GM19372 (cell line): Measurements from ENCODE around the gene ABCA5.
A peak's percentile ranks its signal among the peaks of the same experiment; 100 is the strongest.

Source experiments
- ATAC-seq: cut with Tn5 transposase; IDR thresholded peaks from one replicate; pipeline ENCODE4 v1.9.1; 2021; ENCODE audit warnings: mild to moderate bottlenecking, low read depth, moderate library complexity; ENCODE audit not compliant: unreplicated experiment

Gene ABCA5

DNA sequence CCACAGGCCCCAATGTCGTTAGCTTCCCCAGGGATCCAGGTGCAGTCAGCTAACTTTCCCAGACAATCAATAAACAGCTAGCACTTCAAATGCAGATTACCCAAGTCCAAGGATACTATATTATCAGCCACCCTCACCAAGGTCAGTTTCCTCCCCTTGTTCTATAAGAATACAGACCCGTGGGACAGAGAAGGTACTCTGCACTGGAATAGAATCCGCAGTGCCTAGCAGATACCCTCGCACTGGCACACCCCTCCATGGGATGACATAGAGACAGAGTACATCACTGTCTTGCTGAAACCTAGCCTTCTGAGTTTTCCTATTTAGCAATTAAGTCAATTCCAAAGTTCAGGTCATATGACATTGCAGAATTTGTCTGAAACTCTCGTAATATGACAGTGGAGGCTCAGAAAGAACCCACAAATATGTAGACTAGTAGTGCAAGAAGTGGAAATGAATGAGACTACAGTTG is 58.4 kb downstream of the ABCA5 start:
- ATAC-seq, result no peak

DNA sequence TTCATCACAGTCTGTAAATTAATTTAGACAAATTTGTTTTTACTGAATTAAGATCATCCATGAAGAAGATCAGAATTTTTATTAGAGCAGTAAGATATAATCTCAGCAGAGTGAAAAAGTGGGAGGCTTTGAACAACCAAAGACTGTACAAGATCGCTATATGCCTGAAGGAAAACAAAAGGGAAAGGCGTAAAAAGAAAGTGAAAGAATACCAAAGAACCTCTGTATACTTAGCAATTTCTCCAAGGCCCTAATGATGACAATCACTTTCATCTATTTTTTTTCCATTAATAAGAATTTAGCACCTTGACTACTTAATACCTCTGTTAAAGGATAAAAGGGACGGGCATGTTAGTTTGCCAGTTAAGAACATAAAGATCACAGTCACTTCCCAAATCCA is 59.7 kb downstream of the ABCA5 start:
- ATAC-seq, result no peak

DNA sequence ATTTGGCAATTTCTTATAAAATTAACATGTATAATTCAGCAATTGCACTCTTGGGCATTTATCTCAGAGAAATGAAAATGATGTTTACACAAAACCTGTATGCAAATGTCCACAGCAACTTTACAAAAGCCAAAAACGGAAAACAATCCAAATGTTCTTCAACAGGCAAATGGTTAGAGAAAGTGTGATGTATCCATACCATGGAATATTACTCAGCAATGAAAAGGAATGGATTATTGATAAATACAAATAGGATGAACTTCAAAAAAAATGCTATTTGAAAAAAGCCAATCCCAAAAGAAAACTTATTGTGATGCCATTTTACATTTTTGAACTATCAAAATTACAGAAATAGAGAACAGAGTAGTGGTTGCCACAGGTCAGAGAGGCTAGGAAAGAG is 61.1 kb downstream of the ABCA5 start:
- no peak for ATAC-seq

DNA sequence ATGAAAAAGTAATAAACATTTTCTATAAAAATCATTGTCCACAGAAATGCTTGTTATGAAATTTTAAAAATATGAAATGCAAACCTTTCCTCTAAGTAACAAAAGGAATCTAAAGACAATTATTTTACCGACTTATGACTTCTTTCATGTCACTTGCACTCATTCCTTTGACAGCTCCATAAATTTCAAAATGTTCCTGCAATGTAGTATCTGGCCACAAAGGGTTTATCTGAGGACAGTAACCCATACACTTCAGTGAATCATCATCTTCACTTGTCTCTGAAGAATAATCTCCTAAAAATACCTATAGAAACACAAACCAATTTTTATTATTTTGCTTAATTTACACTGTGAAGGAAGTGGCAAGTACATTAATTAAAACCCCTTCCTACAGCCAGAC is 72.7 kb downstream of the ABCA5 start:
- ATAC-seq, result no peak

DNA sequence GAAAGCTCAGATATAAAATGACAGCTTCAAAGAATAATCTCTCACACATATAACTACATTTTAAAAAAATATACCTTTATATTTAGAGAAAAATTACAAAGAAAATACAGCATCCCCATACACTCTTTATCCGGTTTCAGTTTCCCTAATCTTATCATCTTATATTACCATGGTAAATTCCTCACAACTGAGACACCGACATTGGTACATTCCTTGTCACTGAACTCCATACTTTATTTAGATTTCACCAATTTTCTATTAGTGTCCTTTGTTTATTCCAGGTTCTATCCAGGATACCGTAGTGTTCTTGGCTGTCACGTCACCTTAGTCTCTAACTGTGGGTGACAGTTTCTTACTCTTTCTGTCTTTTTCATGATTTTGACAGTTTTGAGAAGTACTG is 76.3 kb downstream of the ABCA5 start:
- ATAC-seq, result no peak

DNA sequence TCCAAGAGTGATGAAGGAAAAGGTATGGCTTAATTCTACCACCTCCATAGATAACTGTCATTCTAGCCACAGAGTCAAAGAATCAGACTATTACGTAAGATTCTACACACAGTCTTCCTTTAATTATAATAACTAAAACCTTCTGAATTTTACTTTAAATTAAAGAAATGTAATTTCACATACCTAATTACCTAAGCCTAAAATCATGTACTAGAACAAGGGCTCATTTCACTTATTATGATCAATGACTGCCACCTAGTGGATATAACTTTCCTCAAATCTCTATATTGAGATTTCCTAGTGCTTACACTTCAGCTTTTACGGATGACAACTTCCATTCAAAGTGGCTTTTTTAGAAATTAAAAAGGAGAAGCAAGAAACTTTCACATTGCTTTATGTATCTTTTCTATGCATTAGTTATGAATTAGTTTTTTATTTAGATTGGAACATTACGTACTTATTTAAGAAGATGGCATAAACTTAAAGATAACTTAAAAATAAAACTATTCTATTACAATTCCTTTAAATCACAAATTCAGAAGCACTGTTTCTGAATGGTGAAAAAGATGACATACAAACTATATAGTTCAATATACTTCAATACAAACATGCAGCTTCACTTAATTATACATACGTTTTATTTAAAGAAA is 80.1 kb downstream of the ABCA5 start:
- no peak for ATAC-seq

DNA sequence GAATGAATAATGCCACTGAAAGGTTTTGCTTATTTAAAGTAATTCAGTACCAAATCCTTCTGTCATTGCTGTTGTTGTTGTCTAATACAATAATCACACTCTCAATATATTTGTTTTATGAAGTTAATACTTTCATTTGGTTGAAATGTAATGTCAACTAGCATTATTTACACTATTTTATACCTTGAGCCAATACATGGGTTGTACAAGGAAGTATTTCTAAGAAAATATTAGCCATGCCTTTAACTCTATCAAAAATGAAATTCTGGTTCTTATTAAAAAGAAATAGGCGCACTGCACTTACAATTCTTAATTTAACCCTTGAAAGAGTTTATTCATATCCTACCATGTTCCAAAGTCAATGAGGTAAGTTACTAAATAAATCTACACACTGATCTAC is 80.7 kb downstream of the ABCA5 start:
- ATAC-seq, result no peak

DNA sequence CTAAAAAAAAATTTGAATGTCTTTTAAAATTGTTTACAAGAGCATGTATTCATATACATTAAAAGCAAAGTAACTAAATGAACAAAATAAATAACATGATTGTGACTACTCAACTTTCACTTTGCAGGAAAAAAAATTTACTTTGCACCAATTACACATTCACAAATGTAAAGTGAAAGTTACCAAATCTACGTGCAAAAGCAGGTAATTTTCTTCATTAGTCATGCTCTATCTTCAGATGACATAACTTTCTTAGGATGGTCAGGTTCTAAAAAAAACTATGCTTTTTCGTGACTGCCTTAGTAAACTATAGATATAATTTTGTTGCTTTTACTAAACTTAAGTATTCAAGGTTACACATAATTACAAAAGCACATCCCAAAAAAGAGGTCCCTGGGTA is 81.3 kb downstream of the ABCA5 start:
- no peak for ATAC-seq

DNA sequence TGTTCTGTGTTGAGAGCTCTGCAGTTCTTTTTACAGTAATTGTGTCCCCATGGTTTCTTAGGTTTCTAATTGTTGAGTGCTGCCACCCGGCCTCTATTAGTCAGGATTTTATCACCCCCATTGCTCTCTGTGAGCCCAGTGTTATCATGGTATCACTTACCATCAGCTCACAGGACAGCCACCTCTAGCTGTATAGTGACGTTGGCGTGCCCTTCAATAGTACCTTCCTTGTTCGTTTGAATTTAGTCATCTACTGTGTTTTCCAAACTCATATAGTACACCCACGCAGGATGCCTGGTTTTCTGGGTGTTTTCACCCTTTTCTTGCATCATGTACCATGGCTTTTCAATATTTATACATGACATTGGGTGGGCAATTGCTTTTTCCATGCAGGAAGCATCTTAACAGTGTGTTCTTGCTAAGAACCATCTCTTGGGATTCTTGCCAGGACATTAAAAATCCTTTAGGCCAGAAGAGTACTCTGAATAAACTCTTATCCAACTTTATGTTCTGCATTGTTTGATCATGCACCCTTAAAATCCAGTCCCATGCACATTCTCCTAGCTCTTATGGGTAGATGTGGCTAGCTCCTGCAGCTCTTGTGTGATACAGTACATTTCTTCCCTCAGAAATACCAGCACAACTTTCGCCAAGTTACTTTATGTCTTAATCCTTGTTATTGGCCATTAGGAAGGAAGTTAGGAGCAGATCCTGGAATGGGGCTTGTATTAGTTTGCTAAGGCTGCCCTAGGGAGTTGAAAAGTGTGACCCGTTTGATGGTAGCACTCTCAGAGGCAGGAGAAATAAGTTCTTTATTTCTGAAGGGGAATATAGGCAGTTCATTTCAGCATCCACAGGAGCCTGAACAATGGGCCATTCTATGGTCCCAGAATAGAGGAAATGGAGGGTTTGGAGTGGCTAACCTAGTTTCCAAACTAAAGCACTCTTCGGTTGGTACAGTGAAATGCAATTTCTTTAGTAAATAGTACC is 87.0 kb downstream of the ABCA5 start:
- no peak for ATAC-seq

DNA sequence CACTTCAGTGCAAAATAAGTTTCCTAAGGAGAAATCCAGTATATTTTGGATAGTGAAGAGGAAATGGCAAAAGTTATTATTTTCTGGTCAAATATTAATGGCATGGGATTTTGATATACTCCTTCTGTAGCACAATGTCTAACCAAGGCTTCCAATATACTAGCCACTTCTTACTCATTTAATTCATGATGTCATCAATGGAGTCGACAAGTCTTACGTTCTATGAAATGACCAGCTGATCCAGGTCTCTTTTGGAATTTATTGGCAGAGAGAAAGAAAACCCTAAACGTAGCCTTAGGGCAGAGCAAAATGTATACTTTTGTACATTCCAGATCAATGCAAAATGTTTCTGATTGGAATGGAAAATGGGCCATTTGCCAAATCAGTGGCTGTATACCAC is 90.0 kb downstream of the ABCA5 start:
- no peak for ATAC-seq

DNA sequence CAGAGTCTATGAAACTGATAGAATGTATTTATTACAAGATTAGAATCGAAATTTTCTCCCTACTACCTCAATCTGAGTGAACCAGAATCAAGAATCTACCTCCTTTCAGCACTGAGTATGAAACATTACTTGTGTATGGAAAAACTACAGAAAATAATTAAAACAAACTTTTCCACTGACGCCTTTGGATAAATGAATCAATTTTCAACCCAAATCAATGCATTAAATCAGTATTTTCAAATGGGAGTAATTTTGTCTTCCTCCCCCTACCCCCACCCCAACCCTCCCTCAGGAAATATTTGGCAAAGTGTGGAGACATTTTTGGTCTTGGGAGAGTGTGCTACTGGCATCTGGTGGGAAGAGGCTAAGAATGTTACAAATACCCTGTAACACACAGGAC is 90.5 kb downstream of the ABCA5 start:
- ATAC-seq, result no peak

DNA sequence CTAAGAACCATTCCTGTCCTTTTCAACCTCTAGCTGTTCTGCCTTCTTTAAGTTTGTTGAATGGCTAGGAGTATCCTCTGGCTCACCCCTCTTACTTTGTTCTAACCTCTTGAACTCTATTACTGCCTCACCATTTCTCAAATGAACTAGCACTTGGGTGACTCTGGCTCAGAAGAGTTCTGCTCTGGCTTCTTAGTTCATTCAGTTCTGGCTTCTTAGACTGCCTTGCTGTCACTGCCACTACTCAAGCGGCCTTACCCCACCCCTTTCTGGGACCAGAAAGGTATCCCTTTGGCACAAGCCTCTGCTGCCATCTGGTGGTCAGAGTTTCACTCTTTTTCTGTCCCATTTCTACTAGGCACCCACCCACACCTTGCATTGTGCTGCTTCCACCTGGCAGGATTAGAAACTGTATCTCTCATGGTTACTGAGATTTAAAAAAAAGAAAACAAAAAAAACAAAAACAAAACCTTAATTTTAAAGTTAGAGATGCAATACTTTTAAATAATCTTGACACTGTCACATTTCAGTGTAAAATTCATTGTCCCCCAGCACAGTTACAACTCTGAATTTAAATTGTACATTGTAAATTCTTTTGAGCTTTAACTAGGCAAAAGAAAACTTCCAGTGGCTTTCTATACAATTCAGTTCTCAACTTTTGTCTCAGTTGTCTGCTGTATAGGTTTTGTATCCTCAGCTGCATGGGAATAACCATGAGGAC is 91.4 kb downstream of the ABCA5 start:
- peak; percentile 97 for ATAC-seq

DNA sequence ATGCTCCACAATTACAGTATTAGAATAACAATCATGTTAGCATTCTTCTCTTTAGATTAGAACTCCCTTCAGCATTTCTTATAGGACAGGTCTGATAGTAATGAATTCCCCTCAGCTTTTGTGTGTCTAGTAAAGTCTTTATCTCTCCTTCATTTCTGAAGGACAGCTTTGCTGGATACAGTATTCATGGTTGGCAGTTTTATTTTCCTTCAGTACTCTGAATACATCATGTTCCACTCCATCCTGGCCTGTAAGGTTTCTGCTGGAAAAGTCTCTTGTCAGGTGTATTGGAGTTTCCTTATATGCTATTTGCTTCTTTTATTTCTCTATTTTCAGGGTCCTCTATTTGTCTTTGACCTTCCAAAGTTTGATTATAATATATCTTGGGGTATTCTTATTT is 94.3 kb downstream of the ABCA5 start:
- no peak for ATAC-seq

DNA sequence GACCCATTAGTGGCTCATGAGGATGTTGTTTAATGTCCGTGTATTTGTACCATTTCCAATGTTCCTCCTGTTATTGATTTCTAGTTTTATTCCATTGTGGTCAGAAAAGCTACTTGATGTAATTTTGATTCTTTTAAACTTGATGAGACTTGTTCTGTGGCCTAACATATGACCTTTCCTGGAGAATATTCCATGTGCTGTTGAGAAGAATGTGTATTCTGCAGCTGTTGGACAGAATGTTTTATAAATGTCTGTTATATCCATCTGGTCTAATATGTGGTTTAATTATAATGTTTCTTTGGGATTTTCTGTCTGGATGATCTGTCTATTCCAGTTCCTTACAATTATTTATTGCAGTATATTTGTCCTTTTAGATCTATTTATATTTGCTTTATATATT is 95.4 kb downstream of the ABCA5 start:
- ATAC-seq, result no peak

DNA sequence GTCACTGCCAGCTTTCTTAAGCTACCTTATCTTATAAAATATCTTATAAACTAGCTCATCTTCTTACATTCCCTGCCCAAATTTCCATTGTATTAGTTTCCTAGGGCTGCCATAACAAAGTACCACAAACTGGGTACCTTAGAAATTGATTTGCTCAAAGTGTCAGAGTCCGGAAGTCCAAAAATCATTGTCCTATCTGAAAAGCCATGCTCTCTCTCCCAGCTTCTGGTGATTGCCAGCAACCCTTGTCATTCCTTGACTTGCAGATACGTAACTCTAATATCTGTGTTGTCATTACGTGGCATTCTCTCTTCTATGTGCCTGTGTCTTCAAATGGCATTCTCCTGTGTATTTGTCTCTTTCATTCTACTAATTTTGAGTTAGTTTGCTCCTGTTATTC is 96.0 kb downstream of the ABCA5 start:
- no peak for ATAC-seq

DNA sequence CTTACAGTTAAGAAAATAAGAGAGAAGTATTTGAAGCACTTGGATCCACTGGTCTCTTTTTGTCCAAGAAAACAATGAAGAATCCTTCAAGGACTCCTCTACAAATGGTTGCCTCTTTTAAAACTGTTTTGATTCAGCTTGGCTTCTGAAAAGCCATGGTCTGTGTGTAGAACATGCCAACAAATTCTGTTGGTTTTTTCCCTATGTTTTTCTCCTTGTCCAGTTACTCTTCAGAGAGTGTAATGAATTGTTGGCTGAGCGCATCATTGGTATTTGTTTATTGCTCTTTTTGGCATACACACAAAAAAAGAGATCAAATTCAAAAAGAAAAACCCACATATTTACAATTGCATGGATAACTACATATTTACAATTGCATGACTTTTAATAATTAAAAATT is 98.4 kb downstream of the ABCA5 start, which contains the start of gene ABCA10:
TSS of gene ABCA10 (minus strand) at position 249 of the 400 bp plus-strand sequence. CDS start 3,466 bp downstream, outside the sequence.
- no peak for ATAC-seq

DNA sequence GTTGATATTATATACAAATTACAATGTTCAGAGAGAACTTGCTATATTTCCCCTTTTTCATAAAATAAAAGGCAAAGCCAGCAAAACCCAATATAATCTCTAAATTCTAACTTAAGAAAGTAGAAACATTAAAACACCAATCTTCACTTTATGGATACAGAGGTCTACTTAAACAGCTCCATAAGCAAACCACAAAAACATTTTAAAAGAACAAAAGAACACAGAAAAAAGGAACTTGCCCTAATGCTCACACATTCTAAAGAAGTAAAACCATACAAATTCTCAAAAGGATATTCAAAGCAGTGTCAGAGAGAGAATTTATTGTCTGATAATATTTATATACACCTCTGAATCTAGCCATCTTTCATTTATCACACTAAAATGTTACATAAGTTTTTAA is 98.9 kb downstream of the ABCA5 start:
- ATAC-seq, result no peak

DNA sequence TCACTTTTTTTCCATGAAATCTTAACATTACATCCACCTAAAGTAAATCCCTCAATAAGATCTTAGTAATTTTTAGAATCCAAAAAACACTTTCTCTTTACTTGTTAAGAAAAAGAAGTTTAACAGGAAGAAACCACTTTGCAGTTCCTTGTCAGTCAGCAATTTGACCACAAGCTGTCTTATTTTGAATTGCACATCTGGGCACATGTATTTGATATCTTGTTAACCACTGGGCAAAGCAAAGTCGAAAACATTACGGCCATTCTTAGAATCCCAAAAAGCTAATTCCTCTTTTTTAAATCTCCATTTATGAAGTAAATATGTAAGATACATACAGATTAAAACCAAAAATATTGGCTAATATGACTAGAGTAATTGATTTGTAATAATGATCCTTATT is 99.4 kb downstream of the ABCA5 start:
- ATAC-seq, result no peak

DNA sequence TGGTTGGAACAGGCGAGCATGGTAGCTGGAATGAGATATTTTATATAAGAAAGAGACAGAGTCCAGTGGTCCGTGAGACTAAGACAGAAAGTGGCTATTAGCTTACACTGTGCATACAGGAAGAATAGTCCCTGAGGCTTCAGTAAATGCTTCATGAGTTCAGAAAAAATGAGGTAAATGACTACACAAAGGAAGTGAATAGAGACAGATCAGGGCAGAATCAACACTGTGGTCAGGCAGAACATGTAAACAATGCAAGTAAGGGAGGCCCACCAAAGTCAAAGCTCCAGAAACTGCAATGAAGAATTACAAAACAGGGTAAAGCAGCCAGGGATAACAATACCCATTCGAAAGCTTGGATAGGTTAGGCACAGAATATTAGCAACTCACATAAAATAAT is 103.1 kb downstream of the ABCA5 start:
- ATAC-seq, result peak; percentile 93

DNA sequence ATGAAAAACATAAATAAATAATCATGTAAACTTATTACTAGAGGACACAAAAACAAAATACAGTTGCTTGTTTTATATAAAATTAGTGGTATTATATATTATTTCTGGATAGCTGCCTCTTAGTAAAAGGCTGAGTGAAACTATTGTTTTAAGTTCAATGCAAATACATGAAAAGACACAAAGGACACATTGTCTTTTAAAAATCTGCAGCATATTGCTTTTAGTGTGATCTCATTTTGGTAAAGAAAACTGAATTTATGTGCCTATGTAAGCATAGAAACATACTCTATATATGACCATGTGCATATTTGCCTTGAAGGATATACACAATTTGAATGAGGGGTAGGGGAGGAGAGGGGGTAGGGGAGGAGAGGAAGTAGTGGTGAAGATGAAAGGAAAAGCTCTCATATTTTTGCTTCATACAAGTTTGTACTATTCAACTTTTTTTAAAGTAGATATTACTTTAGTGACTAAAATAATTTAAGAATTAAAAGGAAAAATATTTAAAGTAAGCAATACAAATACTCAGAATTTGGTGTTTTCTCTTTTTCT is 104.2 kb downstream of the ABCA5 start:
- ATAC-seq, result no peak

DNA sequence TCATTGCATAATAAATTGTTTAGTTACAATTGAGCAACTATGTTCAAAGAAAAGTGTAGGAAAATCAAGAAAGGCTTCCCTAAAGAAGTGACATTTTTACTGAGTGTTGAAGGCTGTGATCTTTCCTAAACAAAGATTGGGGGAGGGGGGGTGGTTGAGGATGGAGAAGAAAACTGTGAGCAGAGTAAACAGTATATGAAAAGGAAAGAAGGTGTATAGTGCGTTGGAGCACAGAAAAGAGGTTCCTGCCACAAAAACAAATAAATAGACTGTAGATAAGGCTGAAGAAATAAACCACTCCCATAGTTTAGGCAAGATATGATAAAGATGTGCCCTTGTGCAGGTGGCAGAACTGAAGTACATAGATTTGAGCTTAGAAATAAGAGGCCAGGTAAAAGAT is 106.8 kb downstream of the ABCA5 start:
- ATAC-seq, result no peak
